GM12878 (cell line): ENCODE measurements around the gene TRIM49C. TPM values are rescaled to one million over a fixed set of nuclear protein-coding genes. Genes with fewer than 3 reads are reported as not detected.

Source experiments
- polyA plus RNA-seq, 11 experiments: library from polyadenylated mRNA; depleted of rRNA in 4 of 11; unstranded in 6 of 11; stranded (reverse) in 5 of 11; fragments of >200 nt; fragmentation: Nextera tagmentation in 4 of 11; fragmentation: Illumina TruSeq in 1 of 11; extraction: Ambion mirVana in 4 of 11; extraction: Trizol in 1 of 11; gene quantifications; 1 replicate in 1 of 11; 2 replicates in 10 of 11; pipeline versions ENCODE4 v1.2.1 to v1.2.3, GENCODE V29; 2011 to 2016; ENCODE audit warnings: inconsistent platforms in 2 of 11, missing spikeins in 2 of 11, low read depth in 1 of 11
- small RNA-seq: library from RNA; depleted of rRNA; stranded (forward); fragments of <200 nt; gene quantifications from one replicate; pipeline ENCODE3, GENCODE V24; 2014
- total RNA-seq, 4 experiments: library from RNA; depleted of rRNA in 3 of 4; stranded (reverse); fragments of >200 nt in 3 of 4; fragmentation: Illumina TruSeq in 1 of 4; extraction: Trizol in 1 of 4; gene quantifications; 2 replicates each; pipeline versions ENCODE4 v1.2.1 to v1.2.3, GENCODE V29; 2013 to 2021

Gene TRIM49C
- total and polyA plus RNA-seq, 10 of the 15 experiments (the other 5 are each of a cell fraction or from before 2014, with no cell fraction given): not detected

Small RNA genes lying within 50 kb of the gene (small RNA-seq; reads per million reads assigned to genes)
- gene AP000827.1: not detected

Other genes starting within 250 kb of the TRIM49C start
Only the 7 nearest of the 8 such genes appear.
- not detected in 2 replicates for gene TRIM64B, start 152.6 kb upstream of the TRIM49C start, total RNA-seq (2014; rRNA removed)
- gene TRIM64B, start 152.6 kb upstream of the TRIM49C start, total RNA-seq (2014; rRNA removed; fragmentation: Illumina TruSeq; extraction: Trizol): not detected in 2 replicates
- not detected in 2 replicates for gene TRIM64B, start 152.6 kb upstream of the TRIM49C start, total RNA-seq (2021)
- not detected in 2 replicates for gene TRIM64B, start 152.6 kb upstream of the TRIM49C start, polyA plus RNA-seq (2011; rRNA removed)
- not detected in 2 replicates for gene TRIM64B, start 152.6 kb upstream of the TRIM49C start, polyA plus RNA-seq (2014; fragmentation: Illumina TruSeq; extraction: Trizol)
- gene TRIM64B, start 152.6 kb upstream of the TRIM49C start, polyA plus RNA-seq (2014; fragmentation: Nextera tagmentation; extraction: Ambion mirVana): not detected
- not detected in 2 replicates for gene TRIM64B, start 152.6 kb upstream of the TRIM49C start, polyA plus RNA-seq (2014; rRNA removed)
- gene TRIM64B, start 152.6 kb upstream of the TRIM49C start, polyA plus RNA-seq (2016; fragmentation: Nextera tagmentation; extraction: Ambion mirVana): not detected
- not detected in 2 replicates for gene TRIM49D1, start 108.9 kb upstream of the TRIM49C start, total RNA-seq (2014; rRNA removed)
- gene TRIM49D1, start 108.9 kb upstream of the TRIM49C start, total RNA-seq (2014; rRNA removed; fragmentation: Illumina TruSeq; extraction: Trizol): not detected in 2 replicates
- gene TRIM49D1, start 108.9 kb upstream of the TRIM49C start, total RNA-seq (2021): not detected in 2 replicates
- gene TRIM49D1, start 108.9 kb upstream of the TRIM49C start, polyA plus RNA-seq (2011; rRNA removed): not detected in 2 replicates
- not detected in 2 replicates for gene TRIM49D1, start 108.9 kb upstream of the TRIM49C start, polyA plus RNA-seq (2014; fragmentation: Illumina TruSeq; extraction: Trizol)
- gene TRIM49D1, start 108.9 kb upstream of the TRIM49C start, polyA plus RNA-seq (2014; fragmentation: Nextera tagmentation; extraction: Ambion mirVana): not detected
- not detected in 2 replicates for gene TRIM49D1, start 108.9 kb upstream of the TRIM49C start, polyA plus RNA-seq (2014; rRNA removed)
- not detected for gene TRIM49D1, start 108.9 kb upstream of the TRIM49C start, polyA plus RNA-seq (2016; fragmentation: Nextera tagmentation; extraction: Ambion mirVana)
- not detected in 2 replicates for gene TRIM49D2, start 107.0 kb upstream of the TRIM49C start, total RNA-seq (2014; rRNA removed)
- not detected in 2 replicates for gene TRIM49D2, start 107.0 kb upstream of the TRIM49C start, total RNA-seq (2014; rRNA removed; fragmentation: Illumina TruSeq; extraction: Trizol)
- gene TRIM49D2, start 107.0 kb upstream of the TRIM49C start, total RNA-seq (2021): not detected in 2 replicates
- not detected in 2 replicates for gene TRIM49D2, start 107.0 kb upstream of the TRIM49C start, polyA plus RNA-seq (2011; rRNA removed)
- not detected in 2 replicates for gene TRIM49D2, start 107.0 kb upstream of the TRIM49C start, polyA plus RNA-seq (2014; fragmentation: Illumina TruSeq; extraction: Trizol)
- gene TRIM49D2, start 107.0 kb upstream of the TRIM49C start, polyA plus RNA-seq (2014; fragmentation: Nextera tagmentation; extraction: Ambion mirVana): not detected
- not detected in 2 replicates for gene TRIM49D2, start 107.0 kb upstream of the TRIM49C start, polyA plus RNA-seq (2014; rRNA removed)
- gene TRIM49D2, start 107.0 kb upstream of the TRIM49C start, polyA plus RNA-seq (2016; fragmentation: Nextera tagmentation; extraction: Ambion mirVana): not detected
- gene TRIM64, start 65.1 kb upstream of the TRIM49C start, total RNA-seq (2014; rRNA removed): not detected in 2 replicates
- gene TRIM64, start 65.1 kb upstream of the TRIM49C start, total RNA-seq (2014; rRNA removed; fragmentation: Illumina TruSeq; extraction: Trizol): not detected in 2 replicates
- gene TRIM64, start 65.1 kb upstream of the TRIM49C start, total RNA-seq (2021): not detected in 2 replicates
- gene TRIM64, start 65.1 kb upstream of the TRIM49C start, polyA plus RNA-seq (2011; rRNA removed): not detected in 2 replicates
- not detected in 2 replicates for gene TRIM64, start 65.1 kb upstream of the TRIM49C start, polyA plus RNA-seq (2014; fragmentation: Illumina TruSeq; extraction: Trizol)
- gene TRIM64, start 65.1 kb upstream of the TRIM49C start, polyA plus RNA-seq (2014; fragmentation: Nextera tagmentation; extraction: Ambion mirVana): not detected
- gene TRIM64, start 65.1 kb upstream of the TRIM49C start, polyA plus RNA-seq (2014; rRNA removed): not detected in 2 replicates
- not detected for gene TRIM64, start 65.1 kb upstream of the TRIM49C start, polyA plus RNA-seq (2016; fragmentation: Nextera tagmentation; extraction: Ambion mirVana)
- gene UBTFL1, start 54.8 kb downstream of the TRIM49C start, total RNA-seq (2014; rRNA removed): not detected in 2 replicates
- not detected in 2 replicates for gene UBTFL1, start 54.8 kb downstream of the TRIM49C start, total RNA-seq (2014; rRNA removed; fragmentation: Illumina TruSeq; extraction: Trizol)
- gene UBTFL1, start 54.8 kb downstream of the TRIM49C start, total RNA-seq (2021): not detected in 2 replicates
- gene UBTFL1, start 54.8 kb downstream of the TRIM49C start, polyA plus RNA-seq (2011; rRNA removed): not detected in 2 replicates
- gene UBTFL1, start 54.8 kb downstream of the TRIM49C start, polyA plus RNA-seq (2014; fragmentation: Illumina TruSeq; extraction: Trizol): not detected in 2 replicates
- gene UBTFL1, start 54.8 kb downstream of the TRIM49C start, polyA plus RNA-seq (2014; fragmentation: Nextera tagmentation; extraction: Ambion mirVana): not detected
- not detected in 2 replicates for gene UBTFL1, start 54.8 kb downstream of the TRIM49C start, polyA plus RNA-seq (2014; rRNA removed)
- not detected for gene UBTFL1, start 54.8 kb downstream of the TRIM49C start, polyA plus RNA-seq (2016; fragmentation: Nextera tagmentation; extraction: Ambion mirVana)
- not detected in 2 replicates for gene NAALAD2, start 103.6 kb downstream of the TRIM49C start, total RNA-seq (2014; rRNA removed)
- not detected in 2 replicates for gene NAALAD2, start 103.6 kb downstream of the TRIM49C start, total RNA-seq (2014; rRNA removed; fragmentation: Illumina TruSeq; extraction: Trizol)
- not detected in 2 replicates for gene NAALAD2, start 103.6 kb downstream of the TRIM49C start, total RNA-seq (2021)
- gene NAALAD2, start 103.6 kb downstream of the TRIM49C start, polyA plus RNA-seq (2011; rRNA removed): 0.16 and 0.98 TPM in 2 replicates
- 0.24 TPM in 1 of 2 replicates, not detected in the other for gene NAALAD2, start 103.6 kb downstream of the TRIM49C start, polyA plus RNA-seq (2014; fragmentation: Illumina TruSeq; extraction: Trizol)
- gene NAALAD2, start 103.6 kb downstream of the TRIM49C start, polyA plus RNA-seq (2014; fragmentation: Nextera tagmentation; extraction: Ambion mirVana): under 1 TPM; 0.05 to 0.11 TPM
- not detected in 2 replicates for gene NAALAD2, start 103.6 kb downstream of the TRIM49C start, polyA plus RNA-seq (2014; rRNA removed)
- gene NAALAD2, start 103.6 kb downstream of the TRIM49C start, polyA plus RNA-seq (2016; fragmentation: Nextera tagmentation; extraction: Ambion mirVana): under 1 TPM; 0.08 to 0.24 TPM
- 36.7 and 43.1 TPM in 2 replicates for gene CHORDC1, start 191.9 kb downstream of the TRIM49C start, total RNA-seq (2014; rRNA removed)
- 58.5 and 59.4 TPM in 2 replicates for gene CHORDC1, start 191.9 kb downstream of the TRIM49C start, total RNA-seq (2014; rRNA removed; fragmentation: Illumina TruSeq; extraction: Trizol)
- 44.1 and 46.4 TPM in 2 replicates for gene CHORDC1, start 191.9 kb downstream of the TRIM49C start, total RNA-seq (2021)
- gene CHORDC1, start 191.9 kb downstream of the TRIM49C start, polyA plus RNA-seq (2011; rRNA removed): 53.0 and 63.1 TPM in 2 replicates
- 59.8 TPM in 2 replicates for gene CHORDC1, start 191.9 kb downstream of the TRIM49C start, polyA plus RNA-seq (2014; fragmentation: Illumina TruSeq; extraction: Trizol)
- 10 to 100 TPM; 53.1 to 55.4 TPM for gene CHORDC1, start 191.9 kb downstream of the TRIM49C start, polyA plus RNA-seq (2014; fragmentation: Nextera tagmentation; extraction: Ambion mirVana)
- 24.9 and 32.6 TPM in 2 replicates for gene CHORDC1, start 191.9 kb downstream of the TRIM49C start, polyA plus RNA-seq (2014; rRNA removed)
- 100 to 1,000 TPM in 1 of 2 experiments, 10 to 100 TPM in 1; 95.0 to 108 TPM for gene CHORDC1, start 191.9 kb downstream of the TRIM49C start, polyA plus RNA-seq (2016; fragmentation: Nextera tagmentation; extraction: Ambion mirVana)